HG03025 (cell line): Measurements from ENCODE around the gene JDP2.
"Not testable (repeated sequence)": the region's sequence is repeated elsewhere in the genome, so short reads cannot be mapped to it uniquely, and the experiment has no call there.

Source experiments
- ATAC-seq: cut with Tn5 transposase; IDR thresholded peaks from one replicate; pipeline ENCODE4 v1.9.1; 2021; ENCODE audit warnings: mild to moderate bottlenecking, moderate library complexity; ENCODE audit not compliant: unreplicated experiment, low FRiP score

JDP2 gene

DNA sequence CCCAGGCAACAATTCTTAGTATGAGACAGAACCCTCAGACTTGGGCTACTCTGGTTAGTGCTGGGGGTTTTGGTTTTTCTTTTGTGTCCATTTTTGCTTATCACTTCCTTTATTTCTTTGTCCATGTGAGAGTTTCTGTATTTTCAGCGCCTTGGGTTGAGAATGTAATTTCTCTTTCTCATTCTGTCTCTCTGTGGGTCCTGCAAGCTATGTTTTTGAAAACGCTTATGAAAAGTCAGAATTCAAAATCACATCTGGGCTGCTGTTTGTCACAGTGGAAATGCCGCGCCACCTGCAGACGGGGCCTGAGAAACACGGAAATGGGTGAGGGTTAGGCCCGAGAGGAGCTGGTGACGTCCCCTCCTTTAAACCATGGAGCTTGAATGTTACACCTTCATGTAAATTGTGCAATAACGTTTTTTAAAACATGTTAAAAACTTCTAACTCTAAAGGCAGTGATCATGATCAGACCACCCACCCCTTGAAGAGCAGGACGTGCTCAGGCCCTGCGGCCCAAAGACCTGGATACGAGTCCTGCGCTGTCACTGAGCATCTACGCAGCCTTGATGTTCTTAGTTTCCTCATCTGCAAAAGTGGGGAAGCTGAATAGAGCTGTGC is 26.1 kb downstream of the JDP2 start:
- peak; percentile 60 for ATAC-seq

DNA sequence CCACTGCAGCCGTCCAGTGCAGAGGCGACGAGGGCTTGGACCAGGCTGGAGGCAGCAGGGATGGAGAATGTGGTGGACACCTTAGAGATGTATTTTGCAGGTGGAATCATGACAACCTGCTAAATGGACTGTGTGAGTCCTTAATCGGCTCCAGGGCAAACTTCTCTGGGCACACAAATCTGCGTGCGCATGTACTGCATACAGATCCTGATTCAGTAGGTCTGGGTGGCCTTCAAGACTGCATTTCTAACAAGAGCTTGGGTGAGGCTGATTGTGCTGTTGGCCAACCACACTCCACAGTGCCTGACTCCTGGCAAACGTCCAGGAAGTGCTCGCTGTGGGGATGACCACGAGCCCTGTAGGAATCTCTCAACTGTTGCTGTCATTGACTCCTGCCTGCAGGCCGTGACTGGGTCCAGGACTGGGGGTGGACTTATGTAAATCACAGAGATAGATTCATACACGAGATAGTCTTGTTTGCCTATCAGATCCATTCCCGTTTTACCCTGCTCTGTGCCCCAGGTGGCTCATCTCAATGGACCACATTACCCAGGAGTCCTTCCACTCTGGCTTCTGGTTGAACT is 27.2 kb downstream of the JDP2 start:
- no peak for ATAC-seq

DNA sequence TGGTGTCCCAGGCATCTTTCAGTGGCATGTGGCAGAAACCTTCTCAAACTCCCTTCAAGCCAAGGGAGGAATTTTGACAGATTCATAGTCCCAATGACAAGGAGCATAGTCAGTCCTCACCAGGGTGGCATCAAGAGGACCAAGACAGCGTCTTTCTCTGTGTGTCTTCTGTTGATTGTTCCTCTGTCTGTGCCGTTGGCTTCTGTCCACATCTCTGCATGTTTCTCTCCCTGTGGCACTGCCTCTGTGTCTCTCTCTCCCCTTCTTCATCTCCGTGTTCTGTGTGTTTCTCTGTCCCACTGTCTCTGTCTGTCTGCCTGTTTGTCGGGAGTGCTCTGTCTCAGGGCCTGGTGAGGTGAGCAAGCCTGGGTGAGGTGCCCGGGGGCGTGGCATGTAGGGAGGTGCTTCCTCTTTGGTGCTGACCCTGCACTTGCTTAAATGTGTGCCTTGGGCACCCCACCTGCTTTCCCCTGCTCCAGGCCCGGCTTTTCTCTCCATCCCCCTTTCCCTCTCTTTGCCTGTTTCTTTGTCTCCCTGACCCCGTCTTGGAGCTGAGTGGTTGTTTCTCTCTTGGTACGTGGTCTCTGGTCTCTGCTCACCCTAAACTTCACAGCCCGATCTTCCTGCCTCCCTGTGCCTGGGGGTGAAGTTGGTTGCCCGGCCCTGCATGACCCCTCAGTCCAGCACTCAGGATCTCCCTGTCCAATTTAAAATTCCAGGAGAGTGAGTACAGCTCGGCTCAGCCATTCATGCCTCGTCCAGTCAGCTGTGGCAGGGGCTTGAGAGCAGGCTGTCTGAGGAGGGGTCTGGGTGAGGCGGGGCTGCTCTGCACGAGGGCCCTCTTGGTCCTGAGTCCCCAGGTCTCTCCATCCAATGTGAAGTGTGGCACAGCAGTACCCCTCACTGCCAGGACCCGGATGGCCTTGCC is 28.5 kb downstream of the JDP2 start:
- no peak for ATAC-seq

DNA sequence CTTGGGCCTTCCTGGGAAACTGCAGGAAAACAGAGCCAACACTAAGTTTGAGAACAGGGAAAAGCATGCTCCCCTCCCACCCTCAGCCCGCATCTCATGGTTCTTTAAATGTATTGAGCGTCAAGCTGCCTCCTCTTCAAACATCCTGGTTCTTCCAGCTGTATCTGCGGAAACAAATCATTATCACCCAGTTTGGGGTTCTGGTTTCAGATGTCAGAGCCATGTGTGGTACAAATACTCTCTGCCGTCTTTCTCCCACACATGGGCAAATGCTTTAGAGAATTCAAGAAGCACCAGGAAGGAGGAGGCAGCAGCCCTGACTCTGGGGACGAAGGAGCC is 29.1 kb downstream of the JDP2 start:
- ATAC-seq, result no peak

DNA sequence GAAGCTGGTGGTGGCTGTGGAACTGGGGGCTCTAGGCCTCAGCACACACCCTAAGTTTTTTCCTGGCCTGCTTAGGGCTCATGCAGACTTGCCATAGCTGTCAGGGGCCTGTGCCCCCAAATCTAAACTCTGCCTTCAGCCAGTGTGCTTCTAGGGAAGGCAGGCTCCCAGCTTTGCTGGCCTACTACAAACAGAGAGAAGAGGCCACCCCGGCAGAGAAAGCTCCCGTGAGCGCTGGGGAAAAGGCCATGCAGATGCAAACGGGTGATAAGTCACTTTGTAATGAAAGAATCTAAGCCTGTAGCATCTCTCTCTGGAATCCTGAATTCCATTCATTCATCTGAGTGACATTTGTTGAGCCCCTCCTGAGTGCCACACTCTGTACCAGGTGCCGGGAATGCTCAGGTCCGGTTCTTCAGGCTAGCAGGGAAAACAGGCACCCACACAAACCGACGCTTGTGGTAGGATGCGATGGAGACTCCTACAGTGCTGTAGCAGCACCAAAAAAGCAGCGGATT is 29.9 kb downstream of the JDP2 start:
- ATAC-seq, result no peak

DNA sequence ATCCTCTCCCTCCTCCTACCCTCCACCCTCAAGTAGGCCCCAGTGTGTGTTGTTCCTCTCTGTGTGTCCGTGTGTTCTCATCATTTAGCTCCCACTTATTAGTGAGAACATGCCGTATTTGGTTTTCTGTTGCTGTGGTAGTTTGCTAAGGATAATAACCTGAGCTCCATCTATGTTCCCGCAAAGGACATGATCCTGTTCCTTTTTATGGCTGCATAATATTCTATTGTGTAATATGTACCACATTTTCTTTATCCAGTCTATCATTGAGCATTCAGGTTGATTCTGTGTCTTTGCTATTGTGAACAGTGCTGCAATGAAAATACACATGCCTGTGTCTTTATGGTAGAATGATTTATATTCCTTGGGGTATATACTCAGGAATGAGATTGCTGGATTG is 30.5 kb downstream of the JDP2 start:
- ATAC-seq, result no peak

DNA sequence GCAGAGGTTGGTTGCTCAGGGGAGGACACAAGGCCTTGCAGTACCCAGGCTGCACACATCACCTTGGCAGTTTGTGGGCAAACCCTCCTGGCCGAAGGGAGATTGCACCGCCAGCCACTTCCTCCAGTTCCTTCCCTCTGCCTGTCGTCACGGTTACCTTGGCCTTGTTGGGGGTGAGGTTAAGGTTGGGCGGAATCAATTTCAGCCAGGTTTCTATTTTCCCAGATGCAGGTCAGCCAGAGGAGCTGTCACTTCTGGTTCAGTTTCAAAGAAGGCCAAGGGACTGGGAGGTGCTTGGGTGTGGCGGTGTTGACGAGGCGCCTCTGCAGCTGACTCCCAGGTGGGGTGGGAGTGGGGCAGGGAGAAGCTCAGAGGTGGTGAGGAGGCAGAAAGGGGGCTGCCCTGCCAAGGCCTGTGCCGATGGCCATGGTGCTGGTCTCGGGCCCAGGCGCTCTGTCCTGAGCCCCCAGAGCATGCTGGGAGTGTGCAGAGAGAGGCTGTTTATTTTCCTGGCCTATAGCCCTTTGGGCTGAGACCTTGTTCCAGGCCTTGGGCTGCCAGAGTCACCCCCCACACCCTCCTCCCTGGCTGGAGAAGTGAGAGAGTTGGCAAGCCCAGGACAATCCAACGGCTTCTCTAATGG is 31.4 kb downstream of the JDP2 start:
- ATAC-seq, result no peak

DNA sequence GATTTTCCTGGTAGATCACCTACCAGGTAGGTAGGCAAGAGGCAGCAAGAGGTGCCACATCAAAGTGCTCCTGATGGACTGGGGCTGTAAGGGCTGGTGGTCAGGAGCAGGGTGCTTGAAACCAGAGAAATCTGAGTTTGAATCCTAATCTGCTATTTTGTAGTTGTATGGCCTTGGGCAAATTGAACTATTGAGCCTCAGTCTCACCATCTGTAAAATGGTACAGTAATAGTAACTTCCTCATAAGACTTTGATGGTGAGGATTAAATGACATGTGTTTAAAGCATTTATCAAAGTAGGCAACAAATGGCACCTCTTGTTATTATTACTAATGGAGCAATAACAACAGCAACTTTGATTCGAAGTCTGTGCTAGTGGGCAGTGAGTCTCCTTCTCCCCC is 32.0 kb downstream of the JDP2 start:
- no peak for ATAC-seq

DNA sequence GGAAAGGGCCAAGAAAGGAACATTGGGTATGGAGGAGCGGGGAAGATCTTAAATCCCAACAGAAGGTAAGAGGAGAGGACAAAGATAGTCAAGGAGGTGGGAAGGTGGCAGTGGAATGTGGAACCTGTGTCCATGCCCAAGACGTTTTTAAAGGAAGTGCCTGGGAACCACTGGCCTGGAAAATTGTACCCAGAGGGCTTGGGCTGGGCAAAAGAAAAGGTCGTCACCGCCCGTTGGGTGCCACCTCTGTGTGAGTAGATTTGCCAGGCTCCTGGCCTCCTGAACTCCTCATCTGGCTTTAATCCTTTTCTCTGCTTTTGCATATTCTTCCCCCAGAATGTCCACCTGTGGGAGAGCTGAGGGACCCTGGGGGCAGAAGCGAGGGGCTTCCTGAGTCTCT is 32.6 kb downstream of the JDP2 start:
- no peak for ATAC-seq

DNA sequence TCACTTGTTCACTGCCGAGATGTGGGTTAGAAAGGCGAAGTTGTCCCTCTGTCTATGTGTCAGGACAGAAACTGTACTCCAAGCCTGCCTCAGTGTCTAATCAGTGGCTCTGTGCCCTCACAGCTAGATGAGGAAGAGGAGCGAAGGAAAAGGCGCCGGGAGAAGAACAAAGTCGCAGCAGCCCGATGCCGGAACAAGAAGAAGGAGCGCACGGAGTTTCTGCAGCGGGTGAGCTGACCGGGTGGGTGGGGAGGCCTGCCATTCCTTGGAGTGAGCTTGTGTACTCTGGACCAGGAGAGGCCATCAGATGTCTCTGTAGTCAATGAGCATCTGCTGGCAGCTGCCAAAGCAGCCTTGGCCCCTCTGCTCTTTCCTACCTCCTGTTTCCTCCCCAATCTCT is 33.5 kb downstream of the JDP2 start:
- ATAC-seq, result no peak

DNA sequence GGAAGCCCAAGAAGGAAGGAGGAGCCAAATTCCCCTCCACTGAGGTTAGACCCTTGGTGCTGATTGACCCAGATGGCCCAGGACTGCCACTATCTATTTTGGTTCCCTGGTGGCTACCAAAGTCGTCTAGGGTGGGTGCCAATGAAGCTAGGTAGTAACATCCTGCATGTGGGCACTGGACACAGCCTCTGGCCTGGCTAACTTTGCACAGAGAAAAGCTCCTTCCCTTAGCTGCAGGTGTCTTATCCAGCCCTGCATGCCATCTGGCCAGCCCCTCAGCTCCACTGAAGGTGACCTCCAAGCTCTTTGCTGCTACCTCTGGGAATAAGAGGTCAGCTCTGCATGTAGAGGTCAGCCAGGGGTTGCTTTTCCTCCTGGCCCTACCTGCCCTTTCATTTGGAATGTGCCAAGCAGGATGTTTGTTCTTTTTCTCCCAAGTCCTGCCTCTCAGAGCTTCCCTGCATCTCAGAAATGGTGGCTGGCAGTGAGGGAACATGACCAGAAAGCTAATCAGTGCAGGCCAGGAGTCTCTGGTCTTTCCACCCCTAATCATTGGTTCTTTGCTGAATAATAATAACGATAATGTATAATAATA is 34.0 kb downstream of the JDP2 start:
- ATAC-seq, result no peak

DNA sequence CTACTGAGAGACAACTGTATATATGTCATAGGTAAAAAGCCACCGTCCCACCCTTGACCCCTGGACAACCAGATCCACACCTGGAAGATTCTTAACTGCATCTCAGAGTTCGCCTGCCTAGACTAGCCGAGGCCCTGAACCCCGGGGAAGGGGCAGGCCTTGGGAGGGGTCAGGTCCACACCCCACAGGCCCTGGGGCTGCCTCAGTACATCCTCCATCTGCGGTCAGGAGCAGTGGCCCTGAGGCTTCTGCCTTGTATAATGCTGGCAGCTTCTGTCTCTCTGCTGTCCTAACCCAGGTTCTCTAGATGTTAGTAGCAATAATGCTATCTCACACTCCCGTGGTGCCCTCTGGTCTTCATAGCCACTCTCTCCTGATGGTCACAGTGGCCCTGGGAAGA is 36.8 kb downstream of the JDP2 start:
- ATAC-seq, result no peak

DNA sequence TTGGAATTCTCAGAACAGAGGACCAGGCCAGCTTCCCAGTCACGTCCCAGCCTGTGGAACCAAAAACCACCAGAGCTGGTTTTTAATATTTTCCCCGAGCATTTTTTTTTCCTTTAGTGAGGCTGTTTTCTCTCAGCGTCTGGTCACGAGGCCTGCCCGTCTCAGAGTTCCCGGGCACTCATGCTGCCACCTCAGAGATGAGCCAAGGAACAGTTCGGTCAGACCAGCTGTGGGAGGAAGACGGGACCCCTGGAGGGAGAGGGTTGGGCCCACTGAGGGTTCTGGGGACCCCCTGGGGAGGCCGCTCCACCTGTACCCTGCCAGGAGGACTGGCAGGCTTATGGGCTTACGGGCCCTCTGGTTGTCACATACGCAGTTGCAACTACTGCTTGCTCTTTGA is 39.9 kb downstream of the JDP2 start:
- no peak for ATAC-seq

DNA sequence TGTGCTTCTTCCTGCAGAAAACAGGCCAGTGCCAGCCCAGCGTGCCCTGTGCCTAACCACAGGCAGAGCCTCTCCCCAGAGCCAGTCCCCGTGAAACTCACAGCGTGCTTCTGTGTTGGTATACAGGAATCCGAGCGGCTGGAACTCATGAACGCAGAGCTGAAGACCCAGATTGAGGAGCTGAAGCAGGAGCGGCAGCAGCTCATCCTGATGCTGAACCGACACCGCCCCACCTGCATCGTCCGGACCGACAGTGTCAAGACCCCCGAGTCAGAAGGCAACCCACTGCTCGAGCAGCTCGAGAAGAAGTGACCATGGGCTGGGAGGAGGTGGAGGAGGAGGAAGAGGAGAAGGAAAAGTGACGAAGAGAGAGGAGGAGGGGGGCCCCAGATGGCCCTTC is 41.3 kb downstream of the JDP2 start:
- ATAC-seq, result no peak

DNA sequence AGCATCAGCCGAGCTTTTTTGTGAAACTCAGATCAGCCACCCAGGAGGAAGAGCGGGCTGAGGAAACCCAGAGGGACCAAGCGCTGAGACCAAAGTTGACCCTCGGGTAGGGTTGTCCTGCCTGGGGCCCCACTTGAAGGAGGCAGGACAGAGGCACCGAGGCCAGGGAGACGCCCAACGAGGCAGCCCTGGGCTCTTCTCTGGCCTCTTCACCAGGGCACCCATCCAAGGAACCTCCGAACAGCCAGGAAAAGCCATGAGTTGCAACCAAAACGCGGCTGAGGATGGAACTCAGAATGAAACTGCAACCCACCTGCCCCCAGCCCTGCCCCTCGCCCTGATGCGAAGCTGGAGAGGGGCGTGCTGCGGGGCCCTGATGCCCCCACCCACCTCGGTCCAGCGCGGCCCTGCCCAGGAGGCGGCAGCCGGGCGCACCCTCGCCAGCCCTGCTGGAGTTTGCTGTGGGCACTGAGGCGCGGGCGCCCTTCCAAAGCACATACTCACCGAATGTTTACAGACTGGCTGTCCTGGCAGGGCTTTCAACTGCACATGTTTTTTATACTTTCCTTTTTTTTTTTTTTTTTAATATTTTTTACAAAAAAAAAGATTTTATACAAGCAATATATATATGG is 41.9 kb downstream of the JDP2 start:
- no peak for ATAC-seq

DNA sequence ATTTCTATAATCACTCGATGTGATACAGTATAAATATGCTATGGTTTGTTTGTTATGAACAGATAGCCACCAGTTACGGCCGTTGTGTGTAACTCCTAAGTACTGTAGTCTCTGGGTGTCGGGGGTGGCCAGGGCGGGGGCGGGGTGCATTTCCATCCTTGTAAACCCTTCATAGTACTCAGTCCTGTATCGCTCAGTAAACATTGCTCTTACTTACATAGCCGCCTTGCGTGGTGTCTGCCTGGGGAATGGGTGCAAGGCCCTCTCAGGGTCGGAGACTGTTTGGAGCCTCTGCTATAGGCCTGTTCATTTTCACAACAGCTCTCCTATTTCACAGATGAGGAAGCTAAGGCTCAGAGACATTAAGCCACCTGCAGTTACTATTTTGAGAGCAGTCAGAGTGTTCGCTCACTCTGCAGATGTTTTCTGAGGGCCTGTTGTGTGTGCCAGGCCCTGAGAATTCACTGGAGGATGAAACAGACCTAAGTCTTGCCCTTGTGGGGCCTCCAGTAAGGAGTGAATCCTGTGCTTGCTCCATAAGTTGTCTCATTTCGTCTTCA is 42.5 kb downstream of the JDP2 start:
- ATAC-seq, result no peak

DNA sequence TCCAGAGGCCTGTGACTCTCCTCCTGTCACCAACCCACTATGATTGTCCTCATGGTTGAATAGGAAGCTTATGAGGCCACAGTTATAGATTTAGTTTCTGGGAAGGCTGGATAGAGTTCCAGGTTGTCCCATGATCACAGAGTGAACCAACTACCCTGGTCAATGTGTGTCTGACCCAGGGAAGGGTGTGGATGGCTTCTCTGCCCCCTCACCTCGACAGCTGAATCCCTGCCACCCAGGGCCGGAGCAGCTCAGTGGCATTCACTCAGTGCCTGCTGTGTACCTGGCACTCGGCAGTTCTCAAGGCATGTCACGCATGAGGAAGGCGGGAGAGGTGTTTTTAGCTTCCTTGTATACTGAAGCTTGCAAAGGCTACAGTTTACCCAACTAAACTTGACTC is 43.2 kb downstream of the JDP2 start:
- no peak for ATAC-seq

DNA sequence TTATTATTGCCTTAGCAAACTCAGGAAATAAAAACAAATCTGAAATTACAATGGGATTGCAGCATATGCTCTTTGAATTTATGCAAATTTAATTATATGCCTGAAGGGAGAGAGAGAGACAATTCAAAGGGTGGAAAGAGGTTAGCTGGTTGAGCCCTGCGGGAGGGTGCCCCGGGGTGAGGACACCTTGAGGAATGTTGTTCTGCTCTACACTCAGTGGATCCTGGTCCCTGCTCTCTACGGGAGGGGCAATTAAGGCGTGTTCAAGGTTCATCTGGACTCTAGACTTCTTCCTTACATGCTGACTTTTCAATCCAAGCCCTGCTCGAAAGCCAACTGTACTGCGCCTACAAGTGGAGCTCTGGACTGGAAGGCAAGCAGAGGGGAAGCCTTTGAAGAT is 46.3 kb downstream of the JDP2 start:
- ATAC-seq, result not testable (repeated sequence)

DNA sequence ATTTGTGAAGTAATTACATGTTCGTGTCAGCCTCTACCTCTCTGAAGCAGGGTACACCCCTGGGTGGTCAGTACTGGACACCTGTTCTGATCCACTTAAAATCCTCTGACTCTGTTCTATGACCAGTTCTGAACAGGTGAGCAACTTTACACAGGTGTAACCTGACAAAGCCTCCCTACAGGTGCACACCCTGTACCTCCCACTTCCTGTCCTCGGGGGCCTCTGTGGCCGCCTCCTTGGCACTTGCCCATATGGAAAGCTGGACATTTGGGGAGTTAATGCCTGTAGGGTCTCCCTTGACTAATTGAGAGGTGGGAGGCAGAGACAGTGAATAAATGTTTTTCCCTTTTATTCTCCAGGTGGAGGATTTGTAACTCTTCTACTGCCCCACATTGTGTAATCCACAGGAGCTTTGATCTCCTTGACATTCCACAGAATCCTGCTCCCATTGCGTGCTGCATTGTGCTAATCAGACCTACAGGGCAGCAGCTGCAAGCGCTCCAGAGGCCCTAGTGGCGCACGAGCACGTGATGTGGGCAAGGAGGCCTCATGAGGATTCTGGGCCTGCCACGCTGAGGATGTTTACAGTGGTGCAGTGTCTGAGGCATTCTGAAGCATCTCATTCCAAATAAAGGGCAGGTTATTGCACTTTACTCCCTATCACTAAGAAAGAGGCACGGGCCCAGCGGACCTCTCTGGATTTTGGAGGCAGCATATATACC is 48.6 kb downstream of the JDP2 start:
- ATAC-seq, result no peak
